Trophoblast cell (in vitro differentiated cells and primary cell): ENCODE results near the gene CPNE6.

Experiments
- DNase-seq, 2 donors: peaks; one replicate each; pipeline ENCODE4 v3.0.0-alpha.2; 2016
- H2AFZ ChIP-seq: 2 replicates; pipeline ENCODE4 v1.6.1; 2013; ENCODE audit warnings: low read length, moderate library complexity, mild to moderate bottlenecking; ENCODE audit not compliant: insufficient read depth, poor library complexity
- H2AK5ac ChIP-seq: 2 replicates; pipeline ENCODE4 v1.6.1; 2013; ENCODE audit warnings: mild to moderate bottlenecking, low read length
- H2BK120ac ChIP-seq: 2 replicates; pipeline ENCODE4 v1.6.1; 2013; ENCODE audit warnings: low read length, mild to moderate bottlenecking, moderate library complexity; ENCODE audit not compliant: insufficient read depth, poor library complexity
- H2BK12ac ChIP-seq: 2 replicates; pipeline ENCODE4 v1.6.1; 2013; ENCODE audit warnings: mild to moderate bottlenecking, low read length, moderate library complexity
- H2BK5ac ChIP-seq: 2 replicates; pipeline ENCODE4 v1.6.1; 2013; ENCODE audit warnings: low read length, low read depth, moderate library complexity, mild to moderate bottlenecking; ENCODE audit not compliant: poor library complexity
- H3K14ac ChIP-seq: 2 replicates; pipeline ENCODE4 v1.6.1; 2013; ENCODE audit warnings: mild to moderate bottlenecking, low read length
- H3K18ac ChIP-seq: 2 replicates; pipeline ENCODE4 v1.6.1; 2013; ENCODE audit warnings: mild to moderate bottlenecking, low read length
- H3K23ac ChIP-seq: 2 replicates; pipeline ENCODE4 v1.6.1; 2013; ENCODE audit warnings: low read length
- H3K27ac ChIP-seq: 2 replicates; pipeline ENCODE4 v1.5.1; 2013; ENCODE audit warnings: low read depth, mild to moderate bottlenecking, inconsistent platforms, low read length, moderate library complexity
- H3K27me3 ChIP-seq: 2 replicates; pipeline ENCODE4 v1.6.1; 2013; ENCODE audit warnings: inconsistent platforms, mild to moderate bottlenecking, low read length, moderate library complexity; ENCODE audit not compliant: insufficient read depth
- H3K36me3 ChIP-seq, 2 experiments: 1 replicate in 1 of 2; 2 replicates in 1 of 2; pipeline ENCODE4 v1.6.1; 2013; ENCODE audit warnings: low read length in 2 of 2, mild to moderate bottlenecking in 2 of 2, moderate library complexity in 1 of 2; ENCODE audit not compliant: insufficient read depth in 2 of 2, control insufficient read depth in 1 of 2
- H3K4ac ChIP-seq: 2 replicates; pipeline ENCODE4 v1.6.1; 2013; ENCODE audit warnings: low read depth, mild to moderate bottlenecking, low read length, moderate library complexity
- H3K4me1 ChIP-seq, 2 experiments: 1 replicate in 1 of 2; 2 replicates in 1 of 2; pipeline ENCODE4 v1.6.1; 2013; ENCODE audit warnings: low read length in 2 of 2, mild to moderate bottlenecking in 2 of 2, moderate library complexity in 1 of 2; ENCODE audit not compliant: insufficient read depth in 2 of 2, control insufficient read depth in 1 of 2
- H3K4me2 ChIP-seq: 2 replicates; pipeline ENCODE4 v1.6.1; 2013; ENCODE audit warnings: inconsistent platforms, mild to moderate bottlenecking, low read length, moderate library complexity
- H3K4me3 ChIP-seq: 2 replicates; pipeline ENCODE4 v1.5.1; 2013; ENCODE audit warnings: mild to moderate bottlenecking, low read depth, low read length, inconsistent platforms
- H3K79me1 ChIP-seq: one replicate; pipeline ENCODE4 v1.6.1; 2013; ENCODE audit warnings: low read length
- H3K79me2 ChIP-seq: 2 replicates; pipeline ENCODE4 v1.6.1; 2013; ENCODE audit warnings: low read length, mild to moderate bottlenecking; ENCODE audit not compliant: control insufficient read depth, insufficient read depth, poor library complexity
- H3K9ac ChIP-seq: 2 replicates; pipeline ENCODE4 v1.6.1; 2013; ENCODE audit warnings: mild to moderate bottlenecking, low read length
- H3K9me3 ChIP-seq: 2 replicates; pipeline ENCODE4 v1.6.1; 2013; ENCODE audit warnings: low read depth, mild to moderate bottlenecking, control low read depth, inconsistent platforms, low read length; ENCODE audit not compliant: insufficient read depth
- H4K12ac ChIP-seq: 2 replicates; pipeline ENCODE4 v1.6.1; 2013; ENCODE audit warnings: low read depth, mild to moderate bottlenecking, low read length, moderate library complexity
- H4K8ac ChIP-seq: 2 replicates; pipeline ENCODE4 v1.6.1; 2013; ENCODE audit warnings: low read depth, mild to moderate bottlenecking, low read length, moderate library complexity
- H4K91ac ChIP-seq: one replicate; pipeline ENCODE4 v1.6.1; 2013; ENCODE audit warnings: low read depth, mild to moderate bottlenecking, low read length, moderate library complexity
- WGBS: extraction: QIAGEN DNeasy Blood & Tissue Kit; methylation state at CpG from one replicate; pipeline ENCODE4 v1.1.7; 2013; ENCODE audit warnings: missing lambda C conversion rate; ENCODE audit not compliant: insufficient read length, insufficient coverage; ENCODE audit errors: extremely low coverage; 5-methylcytosine and 5-hydroxymethylcytosine counted together

CPNE6 gene

DNA sequence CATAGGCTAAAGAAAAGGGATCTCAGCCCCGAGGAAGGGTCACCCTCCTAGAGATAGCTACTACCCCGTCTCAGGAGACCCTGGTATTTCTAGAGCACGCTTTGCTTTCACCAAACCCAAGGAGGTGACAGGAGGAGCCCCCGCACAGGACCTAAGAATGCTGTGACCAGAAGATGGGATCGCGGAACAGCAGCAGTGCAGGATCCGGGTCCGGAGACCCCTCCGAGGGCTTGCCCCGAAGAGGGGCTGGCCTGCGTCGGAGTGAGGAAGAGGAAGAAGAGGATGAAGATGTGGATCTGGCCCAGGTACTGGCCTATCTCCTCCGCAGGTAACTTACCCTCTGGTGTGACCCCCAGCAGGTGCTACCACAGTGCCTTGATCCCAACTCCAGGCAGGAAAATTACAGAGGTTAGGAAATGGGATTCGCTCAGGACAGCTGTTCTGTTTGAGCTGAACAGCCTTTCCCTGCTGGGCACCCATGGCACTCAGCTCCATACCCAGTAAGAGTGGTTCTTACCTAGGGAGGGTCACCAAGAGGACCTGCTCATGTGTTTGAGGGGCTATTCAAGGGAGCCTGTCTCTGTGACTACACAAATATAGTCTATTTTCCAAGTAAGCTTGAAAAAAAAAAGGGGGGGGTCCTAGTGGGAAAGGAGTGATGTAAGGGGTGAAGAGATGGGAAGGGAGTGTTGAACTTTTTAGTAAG lies 44.2 kb downstream of the CPNE6 start:
- Histone ChIP-seq H3K36me3 (peaks cover 18 to 28% of the 10 kb centered on the region in 2 experiments), H3K18ac (peak overlapping the region; percentile 20)

GRCh38 chr14:24116128-24116814 lies 44.9 kb downstream of the CPNE6 start:
- peaks cover 9% of the 10 kb centered on the region for H3K79me2 ChIP-seq
- no peak overlapping the region for H2BK12ac ChIP-seq
- H4K12ac ChIP-seq = no peak overlapping the region
- DNase-seq = no peak
- no peak overlapping the region for H4K91ac ChIP-seq
- no peak overlapping the region for H3K9ac ChIP-seq
- H3K27me3 ChIP-seq = no peaks in the 10 kb centered on the region
- no peak overlapping the region for H3K4me3 ChIP-seq
- H3K27ac ChIP-seq = no peak overlapping the region
- H2AK5ac ChIP-seq = no peak overlapping the region
- peaks cover 24 to 35% of the 10 kb centered on the region in 2 experiments for H3K36me3 ChIP-seq
- H2AFZ ChIP-seq = no peak overlapping the region
- peaks cover 2% of the 10 kb centered on the region for H3K9me3 ChIP-seq
- H3K23ac ChIP-seq = no peak overlapping the region
- no peak overlapping the region for H2BK120ac ChIP-seq
- no peak overlapping the region for H3K4ac ChIP-seq
- peak overlapping the region; percentile 86 for H3K4me2 ChIP-seq
- no CpG with 5 or more reads among the region's 6 CpGs for WGBS
- peaks cover 3 to 9% of the 10 kb centered on the region in 2 experiments for H3K4me1 ChIP-seq
- H4K8ac ChIP-seq = no peak overlapping the region
- no peak overlapping the region for H3K18ac ChIP-seq
- no peak overlapping the region for H3K14ac ChIP-seq
- H2BK5ac ChIP-seq = no peak overlapping the region
- peaks cover 10% of the 10 kb centered on the region for H3K79me1 ChIP-seq

More for the DNA sequence above, 44.2 kb downstream of the CPNE6 start:
- Histone ChIP-seq H3K4me2 (peak overlapping the region; percentile 86), H4K12ac (peak overlapping the region; percentile 49), H2AFZ (peak overlapping the region; percentile 51), H3K27ac (peak overlapping the region; percentile 20), H3K4me1 (peaks cover 3 to 9% of the 10 kb centered on the region in 2 experiments), H2AK5ac (no peak overlapping the region), H4K8ac (peak overlapping the region; percentile 63), H3K79me1 (peaks cover 10% of the 10 kb centered on the region), H3K9me3 (peaks cover 2% of the 10 kb centered on the region), H2BK5ac (peak overlapping the region; percentile 18), H3K4ac (peak overlapping the region; percentile 45), H3K9ac (peak overlapping the region; percentile 61), H3K27me3 (no peaks in the 10 kb centered on the region), H3K14ac (peak overlapping the region; percentile 33), H3K23ac (no peak overlapping the region), H4K91ac (peak overlapping the region; percentile 49), H3K79me2 (peaks cover 9% of the 10 kb centered on the region), H2BK12ac (no peak overlapping the region), H2BK120ac (peak overlapping the region; percentile 29), H3K4me3 (peak overlapping the region; percentile 74)
- no CpG with 5 or more reads among the region's 14 CpGs for WGBS
- DNase-seq = no peak

DNA sequence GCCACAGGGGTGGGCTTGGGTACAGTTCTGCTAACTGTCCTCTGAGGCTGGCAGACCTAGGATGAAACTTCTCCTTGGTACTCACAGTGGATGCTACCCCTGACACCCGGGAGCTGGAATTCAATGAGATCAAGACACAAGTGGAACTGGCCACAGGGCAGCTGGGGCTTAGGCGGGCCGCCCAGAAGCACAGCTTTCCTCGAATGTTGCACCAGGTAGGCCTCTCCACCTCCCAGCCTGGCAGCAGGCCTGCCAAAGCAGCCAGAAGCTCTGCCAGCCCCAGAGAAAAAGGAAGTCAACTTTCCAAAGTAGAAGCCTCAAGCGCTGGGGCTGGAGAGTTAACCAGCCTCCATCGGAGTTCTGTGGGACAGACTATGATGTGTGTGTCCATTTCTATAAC lies 45.8 kb downstream of the CPNE6 start:
- Histone ChIP-seq H3K4me2 (no peak overlapping the region), H3K23ac (no peak overlapping the region), H3K27me3 (no peaks in the 10 kb centered on the region), H3K79me2 (peaks cover 9% of the 10 kb centered on the region), H2AK5ac (no peak overlapping the region), H3K4ac (no peak overlapping the region), H3K18ac (no peak overlapping the region), H3K14ac (no peak overlapping the region), H2BK5ac (no peak overlapping the region), H2BK12ac (no peak overlapping the region), H3K4me1 (peaks cover 3 to 9% of the 10 kb centered on the region in 2 experiments), H4K91ac (no peak overlapping the region), H2AFZ (no peak overlapping the region), H4K12ac (no peak overlapping the region), H3K9me3 (peaks cover 2% of the 10 kb centered on the region), H3K27ac (no peak overlapping the region), H2BK120ac (no peak overlapping the region), H3K4me3 (no peak overlapping the region), H3K79me1 (peaks cover 10% of the 10 kb centered on the region), H3K9ac (no peak overlapping the region), H3K36me3 (peaks cover 28 to 42% of the 10 kb centered on the region in 2 experiments), H4K8ac (no peak overlapping the region)
- no peak for DNase-seq
- no CpG with 5 or more reads among the region's 6 CpGs for WGBS

GRCh38 chr14:24119691-24120090 lies 48.3 kb downstream of the CPNE6 start:
- DNase-seq = no peak
- Histone ChIP-seq H3K4me3 (peak overlapping the region; percentile 14), H2AFZ (no peak overlapping the region), H3K4me2 (no peak overlapping the region), H3K4me1 (peaks cover 3 to 9% of the 10 kb centered on the region in 2 experiments), H3K79me2 (peaks cover 1% of the 10 kb centered on the region), H3K36me3 (peaks cover 35 to 57% of the 10 kb centered on the region in 2 experiments), H3K18ac (no peak overlapping the region), H3K23ac (no peak overlapping the region), H3K79me1 (peaks cover 1% of the 10 kb centered on the region), H2BK12ac (no peak overlapping the region), H3K14ac (no peak overlapping the region), H3K9me3 (peaks cover 2% of the 10 kb centered on the region), H3K9ac (no peak overlapping the region), H4K12ac (no peak overlapping the region), H3K27me3 (no peaks in the 10 kb centered on the region), H2BK120ac (no peak overlapping the region), H3K27ac (no peak overlapping the region), H4K8ac (no peak overlapping the region), H3K4ac (no peak overlapping the region), H4K91ac (no peak overlapping the region), H2AK5ac (no peak overlapping the region), H2BK5ac (no peak overlapping the region)
- no CpG with 5 or more reads among the region's 6 CpGs for WGBS
